GM19468 (cell line): ENCODE results near the gene PLXNA2.

Source experiments
- ATAC-seq: cut with Tn5 transposase; IDR thresholded peaks from one replicate; pipeline ENCODE4 v1.9.1; 2021; ENCODE audit warnings: mild to moderate bottlenecking, moderate library complexity, moderate number of reproducible peaks; ENCODE audit not compliant: unreplicated experiment; ENCODE audit errors: extremely low read depth

PLXNA2 gene

GRCh38 chr1:208184966-208185654 is 59.1 kb downstream of the PLXNA2 start:
- ATAC-seq: no peak

GRCh38 chr1:208183977-208184911 is 59.9 kb downstream of the PLXNA2 start:
- ATAC-seq: no peak

- no peak for ATAC-seq
Measured at GRCh38 chr1:208182880-208183645, 61.1 kb downstream of the PLXNA2 start.

- no peak for ATAC-seq
Measured at GRCh38 chr1:208181364-208181763, 62.8 kb downstream of the PLXNA2 start.

- no peak for ATAC-seq
Measured at GRCh38 chr1:208180421-208180820, 63.8 kb downstream of the PLXNA2 start.

- no peak for ATAC-seq
Measured at GRCh38 chr1:208179961-208180409, 64.2 kb downstream of the PLXNA2 start.

- no peak for ATAC-seq
Measured at GRCh38 chr1:208179263-208179816, 64.8 kb downstream of the PLXNA2 start.

- no peak for ATAC-seq
Measured at GRCh38 chr1:208178091-208178529, 66.1 kb downstream of the PLXNA2 start.

- no peak for ATAC-seq
Measured at GRCh38 chr1:208177656-208178055, 66.5 kb downstream of the PLXNA2 start.

- ATAC-seq: no peak
Measured at GRCh38 chr1:208176649-208177048, 67.5 kb downstream of the PLXNA2 start.

GRCh38 chr1:208175508-208175895 is 68.7 kb downstream of the PLXNA2 start:
- no peak for ATAC-seq

- no peak for ATAC-seq
Measured at GRCh38 chr1:208174731-208175507, 69.3 kb downstream of the PLXNA2 start.

- ATAC-seq: no peak
Measured at GRCh38 chr1:208174200-208174599, 70.0 kb downstream of the PLXNA2 start.

GRCh38 chr1:208173749-208174148 is 70.4 kb downstream of the PLXNA2 start:
- no peak for ATAC-seq

- no peak for ATAC-seq
Measured at GRCh38 chr1:208172423-208173145, 71.6 kb downstream of the PLXNA2 start.

GRCh38 chr1:208171616-208172422 is 72.4 kb downstream of the PLXNA2 start:
- ATAC-seq: no peak

GRCh38 chr1:208170252-208170651 is 73.9 kb downstream of the PLXNA2 start:
- no peak for ATAC-seq
